K562 (cell line): Measurements from ENCODE around the gene MTO1. TPM values are rescaled to one million over a fixed set of nuclear protein-coding genes. Genes with fewer than 3 reads are reported as not detected.

Experiments
- ATAC-seq: fragments of 200-7000 bp; cut with Tn5 transposase; 3 replicates; pipeline ENCODE4 v1.9.1; 2020; ENCODE audit warnings: moderate library complexity
- BruUV-seq: library from RNA; stranded (reverse); fragments of 400-500 nt; replicated peaks from 2 replicates; lab custom pipeline; 2021; lab: Mats Ljungman, UMichigan
- CTCF ChIA-PET: fragments of 300-600 bp; formaldehyde crosslinking; extraction: SDS; loops from one replicate; lab custom pipeline; 2021; ENCODE audit warnings: low intra/inter-chr PET ratio; lab: Yijun Ruan, JAX
- POLR2A ChIA-PET: fragments of 300-600, 350-650 bp; sonication (Branson Sonifier 250); formaldehyde crosslinking; extraction: SDS; loops from one replicate; lab custom pipeline; 2021; ENCODE audit warnings: antibody characterized with exemption, inconsistent platforms; lab: Yijun Ruan, JAX
- DNase-seq, 4 experiments: peaks; one replicate each; pipeline versions ENCODE4 v3.0.0 to v3.0.0-alpha.2; 2011 to 2018; ENCODE audit warnings: low spot score in 3 of 4, mixed read lengths in 3 of 4; ENCODE audit errors: extremely low read depth in 1 of 4
- FAIRE-seq: peaks from 2 replicates; lab custom pipeline; 2011; peaks lifted over from hg19 to GRCh38; lab: Jason Lieb, UNC
- H2AFZ ChIP-seq: 2 replicates; pipeline ENCODE4 v1.6.0; 2011; ENCODE audit warnings: low read depth, low read length, control low read depth, inconsistent platforms
- H3K27ac ChIP-seq: fragments of 200-600 bp; 3 replicates; pipeline ENCODE4 v1.8.0; 2011; ENCODE audit warnings: low read depth, mild to moderate bottlenecking, control low read depth, inconsistent platforms, low read length, moderate library complexity, mixed read lengths; ENCODE audit errors: extremely low read depth
- H3K27me3 ChIP-seq, 2 experiments: fragments of 300-600 bp in 1 of 2; 2 replicates in 1 of 2; 3 replicates in 1 of 2; pipeline versions ENCODE4 v1.6.0 to v1.8.0; 2011; ENCODE audit warnings: inconsistent platforms in 2 of 2, low read length in 2 of 2, mild to moderate bottlenecking in 1 of 2, mixed read lengths in 1 of 2, moderate library complexity in 1 of 2; ENCODE audit not compliant: control insufficient read depth in 2 of 2, insufficient read depth in 2 of 2
- H3K36me3 ChIP-seq: fragments of 300-600 bp; 3 replicates; pipeline ENCODE4 v1.8.0; 2011; ENCODE audit warnings: mild to moderate bottlenecking, low read length, inconsistent platforms; ENCODE audit not compliant: control insufficient read depth, insufficient read depth
- H3K4me1 ChIP-seq, 2 experiments: fragments of 200-600 bp in 1 of 2; replicated peaks in 1 of 2; 2 replicates in 1 of 2; 3 replicates in 1 of 2; pipeline versions ENCODE4 v1.5.1 to v1.8.0; 2011; ENCODE audit warnings: inconsistent platforms in 2 of 2, low read length in 2 of 2, mild to moderate bottlenecking in 1 of 2, mixed read lengths in 1 of 2, moderate library complexity in 1 of 2; ENCODE audit not compliant: control insufficient read depth in 2 of 2, insufficient read depth in 2 of 2
- H3K4me2 ChIP-seq: 2 replicates; pipeline ENCODE4 v1.6.1; 2011; ENCODE audit warnings: low read length, control low read depth, inconsistent platforms, mixed read lengths; ENCODE audit not compliant: insufficient read depth
- H3K4me3 ChIP-seq: fragments of 200-600 bp; sonication (generic), shearing (Covaris generic); 2 replicates; pipeline ENCODE4 v1.5.1; 2016; ENCODE audit warnings: control low read depth, inconsistent platforms
- H3K79me2 ChIP-seq: fragments of 200-600 bp; 3 replicates; pipeline ENCODE4 v1.8.0; 2011; ENCODE audit warnings: low read length, inconsistent platforms; ENCODE audit not compliant: control insufficient read depth, insufficient read depth
- H3K9ac ChIP-seq, 2 experiments: 2 replicates each; pipeline versions ENCODE4 v1.6.0 to v1.6.1; 2011; ENCODE audit warnings: low read depth in 2 of 2, low read length in 2 of 2, control low read depth in 1 of 2, inconsistent platforms in 1 of 2, mild to moderate bottlenecking in 1 of 2, mixed read lengths in 1 of 2; ENCODE audit not compliant: insufficient read depth in 1 of 2
- H3K9me1 ChIP-seq: one replicate; pipeline ENCODE4 v1.6.0; 2011; ENCODE audit warnings: inconsistent platforms, mild to moderate bottlenecking, low read length, moderate library complexity; ENCODE audit not compliant: control insufficient read depth, insufficient read depth
- H3K9me3 ChIP-seq: replicated peaks from 2 replicates; pipeline ENCODE4 v1.5.1; 2011; ENCODE audit warnings: low read depth, low read length, inconsistent platforms; ENCODE audit not compliant: control insufficient read depth, insufficient read depth
- H4K20me1 ChIP-seq: replicated peaks from 2 replicates; pipeline ENCODE4 v1.6.1; 2011; ENCODE audit warnings: low read length, inconsistent platforms, mixed read lengths; ENCODE audit not compliant: control insufficient read depth, insufficient read depth
- ARHGAP35 ChIP-seq: fragments of 450-650 bp; IDR thresholded peaks from 2 replicates; pipeline ENCODE4 v1.6.1; 2018; ENCODE audit not compliant: partially characterized antibody
- ARID4B ChIP-seq: sonication (generic); formaldehyde crosslinking; IDR thresholded peaks from 2 replicates; pipeline ENCODE4 v1.8.0; 2022; ENCODE audit warnings: mild to moderate bottlenecking, missing genetic modification reagents
- CHCHD3 ChIP-seq: fragments of 250-450 bp; sonication (Bioruptor Pico); IDR thresholded peaks from 2 replicates; pipeline ENCODE4 v2.1.2; 2022; ENCODE audit warnings: mild to moderate bottlenecking
- CREB5 ChIP-seq: fragments of 250-450 bp; sonication (Bioruptor Pico); IDR thresholded peaks from 2 replicates; pipeline ENCODE4 v1.5.0; 2020; ENCODE audit warnings: mild to moderate bottlenecking
- DDX20 ChIP-seq: fragments of 450-650 bp; IDR thresholded peaks from 2 replicates; pipeline ENCODE4 v1.6.1; 2016; ENCODE audit warnings: missing genetic modification characterization, low read depth, mild to moderate bottlenecking, missing compliant biosample characterization, moderate library complexity
- ILF3 ChIP-seq: fragments of 450-650 bp; IDR thresholded peaks from 2 replicates; pipeline ENCODE4 v1.6.1; 2018; ENCODE audit warnings: antibody characterized with exemption, mild to moderate bottlenecking, moderate library complexity, borderline replicate concordance
- KAT8 ChIP-seq: fragments of 450-650 bp; IDR thresholded peaks from 2 replicates; pipeline ENCODE4 v1.6.1; 2016; ENCODE audit warnings: low read depth, mild to moderate bottlenecking
- MITF ChIP-seq: IDR thresholded peaks from 2 replicates; pipeline ENCODE4 v1.6.1; 2014; ENCODE audit warnings: antibody characterized with exemption
- NCOR1 ChIP-seq: fragments of 450-650 bp; IDR thresholded peaks from 2 replicates; pipeline ENCODE4 v1.6.1; 2016; ENCODE audit warnings: mild to moderate bottlenecking, moderate library complexity
- POLR2AphosphoS5 ChIP-seq: IDR thresholded peaks from 2 replicates; pipeline ENCODE4 v1.6.1; 2011; ENCODE audit warnings: mild to moderate bottlenecking, low read depth, low read length, moderate library complexity; ENCODE audit not compliant: control insufficient read depth, insufficient read depth
- SAFB ChIP-seq: fragments of 200-400 bp; formaldehyde crosslinking; IDR thresholded peaks from 2 replicates; pipeline ENCODE4 v1.6.1; 2017; ENCODE audit warnings: low read depth, low read length, borderline replicate concordance
- TAF1 ChIP-seq: IDR thresholded peaks from 2 replicates; pipeline ENCODE4 v1.6.1; 2011; ENCODE audit warnings: mild to moderate bottlenecking, low read length, moderate library complexity; ENCODE audit not compliant: insufficient read depth, control insufficient read depth, severe bottlenecking; ENCODE audit errors: extremely low read depth
- TSC22D4 ChIP-seq: fragments of 450-650 bp; IDR thresholded peaks from 2 replicates; pipeline ENCODE4 v1.6.1; 2016; ENCODE audit warnings: missing genetic modification characterization, missing biosample characterization, control low read depth
- ZBED1 ChIP-seq: IDR thresholded peaks from 2 replicates; pipeline ENCODE4 v1.6.1; 2014
- ZKSCAN8 ChIP-seq: fragments of 200-800 bp; sonication (Bioruptor generic); IDR thresholded peaks from 2 replicates; pipeline ENCODE4 v1.6.1; 2016; ENCODE audit warnings: missing genetic modification characterization, missing compliant biosample characterization
- ZNF165 ChIP-seq: fragments of 250-450 bp; sonication (Bioruptor Pico); IDR thresholded peaks from 2 replicates; pipeline ENCODE4 v1.4.0; 2020; ENCODE audit warnings: borderline replicate concordance
- ZNF224 ChIP-seq: sonication (generic); formaldehyde crosslinking; IDR thresholded peaks from 2 replicates; pipeline ENCODE4 v1.8.0; 2022; ENCODE audit warnings: mild to moderate bottlenecking, missing genetic modification reagents
- ZNF445 ChIP-seq: fragments of 250-450 bp; sonication (Bioruptor Pico); IDR thresholded peaks from 2 replicates; pipeline ENCODE4 v1.4.0; 2020; ENCODE audit warnings: low read depth, mild to moderate bottlenecking, moderate library complexity
- WGBS: fragments of 100-300 bp; shearing (Covaris generic); methylation state at CpG from one replicate; pipeline ENCODE4 v1.1.6; 2016; ENCODE audit warnings: low coverage, mixed read lengths; ENCODE audit not compliant: insufficient coverage; ENCODE audit errors: missing lambda C conversion rate; 5-methylcytosine and 5-hydroxymethylcytosine counted together
- in situ Hi-C: fragments of 300-500 bp; cut with MboI; formaldehyde crosslinking; loops from 4 replicates; pipeline ENCODE4 v1.15.0; 2018; ENCODE audit warnings: inconsistent platforms, mixed read lengths
- intact Hi-C: fragments of 100-400 bp; cut with micrococcal nuclease; formaldehyde crosslinking; loops from 2 replicates; pipeline ENCODE4 v1.14.2; 2022
- polyA plus RNA-seq, 8 experiments: library from polyadenylated mRNA; depleted of rRNA in 4 of 8; stranded (reverse) in 5 of 8; unstranded in 3 of 8; fragments of >200 nt; fragmentation: Nextera tagmentation in 2 of 8; fragmentation: Illumina TruSeq in 1 of 8; extraction: Ambion mirVana in 2 of 8; extraction: Trizol in 1 of 8; gene quantifications; 2 replicates each; pipeline versions ENCODE4 v1.2.1 to v1.2.3, GENCODE V29; 2011 to 2014; ENCODE audit warnings: inconsistent platforms in 1 of 8, missing spikeins in 1 of 8
- total RNA-seq, 7 experiments: library from RNA; depleted of rRNA in 6 of 7; stranded (reverse); fragments of >200 nt in 6 of 7; fragmentation: Illumina TruSeq in 2 of 7; extraction: Trizol in 2 of 7; gene quantifications; 2 replicates each; pipeline versions ENCODE4 v1.2.1 to v1.2.3, GENCODE V29; 2011 to 2021; ENCODE audit warnings: low replicate concordance in 1 of 7

Gene MTO1
- total and polyA plus RNA-seq, 9 of the 15 experiments (the other 6 are each of a cell fraction or from before 2014, with no cell fraction given), result 33.4 to 62.3 (median 50.6) TPM

GRCh38 chr6:73487473-73487872 lies 25.9 kb downstream of the MTO1 start:
- Histone ChIP-seq H3K4me1 (no peaks in the 10 kb centered on the region), H3K27me3 (no peaks in the 10 kb centered on the region), H3K79me2 (no peaks in the 10 kb centered on the region; the same call in 2 of the 3 replicates), H4K20me1 (no peaks in the 10 kb centered on the region), H3K36me3 (peaks cover 77% of the 10 kb centered on the region), H2AFZ (no peak overlapping the region), H3K4me2 (no peak overlapping the region), H3K9me3 (no peaks in the 10 kb centered on the region), H3K4me3 (no peak overlapping the region), H3K9ac (no peak overlapping the region), H3K9me1 (no peaks in the 10 kb centered on the region), H3K27ac (no peak overlapping the region)
- DNase-seq, result no peak
- POLR2A ChIA-PET, result interaction anchor here (0.7 to 1.4 kb wide), 3 partner anchors 14 to 33 kb away, joined by 3 to 5 read pairs (median 3); partner anchors contain the start of gene EEF1A1
- BruUV-seq, result no TSS peak
- intact Hi-C loops, result no loop called here
- ATAC-seq, result no peak
- CTCF ChIA-PET, result no interaction called here
- no peak for FAIRE-seq
- in situ Hi-C loops, result no loop called here
- 99% methylated on average over 6 of the region's 7 CpGs for WGBS
- TF ChIP-seq ZBED1 (no peak), CREB5 (CRISPR knock-in tag) (no peak), POLR2AphosphoS5 (no peak), ARID4B (CRISPR knock-in tag) (no peak), ZNF445 (CRISPR knock-in tag) (no peak), MITF (no peak), DDX20 (no peak), NCOR1 (no peak), ZKSCAN8 (CRISPR knock-in tag) (no peak), ZNF165 (CRISPR knock-in tag) (no peak), ZNF224 (no peak), CHCHD3 (CRISPR knock-in tag) (no peak), TAF1 (no peak), KAT8 (no peak), SAFB (no peak), ARHGAP35 (no peak), ILF3 (no peak), TSC22D4 (no peak)
